Activated T-cell treated with anti-CD3 and anti-CD28 coated beads, Interleukin-2, amount 50 U/mL, for 72 hours (primary cell): ENCODE results near the gene DCDC2C. TPM values are rescaled to one million over a fixed set of nuclear protein-coding genes. Genes with fewer than 3 reads are reported as not detected.

Experiments
- ATAC-seq, 2 donors: fragments of 150-1000 bp; cut with Tn5 transposase; replicated peaks in 1 of 2; 2 replicates each; pipeline ENCODE4 v1.10.0; 2021; ENCODE audit warnings: moderate library complexity in 2 of 2, mild to moderate bottlenecking in 1 of 2
- DNase-seq, 2 donors: peaks; one replicate each; pipeline ENCODE4 v3.0.0; 2021 to 2022; ENCODE audit warnings: mixed read lengths in 1 of 2
- H3K27ac Mint-ChIP-seq: one replicate; pipeline ENCODE4 v1.8.0; 2022; ENCODE audit warnings: mild to moderate bottlenecking, moderate library complexity, mixed read lengths
- H3K27me3 Mint-ChIP-seq: one replicate; pipeline ENCODE4 v1.8.0; 2022; ENCODE audit warnings: low read depth, mixed read lengths
- H3K36me3 Mint-ChIP-seq, 2 donors: one replicate each; pipeline ENCODE4 v1.8.0; 2022; ENCODE audit warnings: mixed read lengths in 2 of 2, mild to moderate bottlenecking in 1 of 2; ENCODE audit not compliant: insufficient read depth in 2 of 2
- H3K4me1 Mint-ChIP-seq: one replicate; pipeline ENCODE4 v1.8.0; 2022; ENCODE audit warnings: low read depth, mixed read lengths
- H3K4me3 Mint-ChIP-seq, 2 donors: one replicate each; pipeline ENCODE4 v1.8.0; 2022; ENCODE audit warnings: mild to moderate bottlenecking in 2 of 2, mixed read lengths in 2 of 2, moderate library complexity in 2 of 2
- H3K9me3 Mint-ChIP-seq, 2 donors: one replicate each; pipeline ENCODE4 v1.8.0; 2022; ENCODE audit warnings: mixed read lengths in 2 of 2
- total RNA-seq, 2 donors: library from RNA; stranded (reverse); gene quantifications; one replicate each; pipeline ENCODE4 v1.2.3, GENCODE V29; 2022

DCDC2C gene
- total RNA-seq, 2 donors from 2014 or later, result not detected

DNA sequence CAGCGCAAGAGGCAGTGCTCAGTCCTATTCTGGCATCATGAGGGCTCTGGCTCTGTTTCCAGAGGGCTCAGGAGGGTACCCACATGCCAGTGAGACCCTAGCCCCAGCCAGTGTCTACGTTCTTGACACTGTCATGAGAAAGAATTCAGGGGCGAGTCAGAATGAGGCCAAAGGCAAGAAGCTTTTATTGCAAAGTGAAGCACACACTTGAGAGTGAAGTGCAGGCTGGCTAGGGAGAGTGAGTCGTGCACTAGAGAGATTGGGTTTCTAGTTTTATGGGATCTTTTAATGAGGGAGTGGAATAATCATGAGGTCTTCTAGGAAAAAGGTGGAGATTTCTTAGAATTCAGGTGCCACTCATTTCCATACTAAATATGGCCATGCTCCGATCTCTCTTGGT lies 164.1 kb downstream of the DCDC2C start:
- ATAC-seq (no peak), DNase-seq (no peak)
- Mint-ChIP-seq H3K36me3 (no peaks in the 10 kb centered on the region), H3K27me3 (no peaks in the 10 kb centered on the region), H3K27ac (no peak overlapping the region), H3K9me3 (no peaks in the 10 kb centered on the region), H3K4me3 (no peak overlapping the region), H3K4me1 (no peaks in the 10 kb centered on the region)

GRCh38 chr2:3868012-3868805 lies 164.8 kb downstream of the DCDC2C start:
- no peaks in the 10 kb centered on the region for H3K4me1 Mint-ChIP-seq
- no peak overlapping the region for H3K4me3 Mint-ChIP-seq
- DNase-seq (no peak), ATAC-seq (no peak)
- H3K36me3 Mint-ChIP-seq, result no peaks in the 10 kb centered on the region
- no peaks in the 10 kb centered on the region for H3K27me3 Mint-ChIP-seq
- no peak overlapping the region for H3K27ac Mint-ChIP-seq
- H3K9me3 Mint-ChIP-seq, result no peaks in the 10 kb centered on the region

GRCh38 chr2:3870222-3870621 lies 166.8 kb downstream of the DCDC2C start:
- Mint-ChIP-seq H3K27me3 (no peaks in the 10 kb centered on the region), H3K4me1 (no peaks in the 10 kb centered on the region), H3K36me3 (no peaks in the 10 kb centered on the region), H3K4me3 (no peak overlapping the region), H3K9me3 (peaks cover 0 to 2% of the 10 kb centered on the region in 2 donors), H3K27ac (no peak overlapping the region)
- ATAC-seq, result no peak
- no peak for DNase-seq

- Mint-ChIP-seq H3K9me3 (peaks cover 0 to 2% of the 10 kb centered on the region in 2 donors), H3K27ac (no peak overlapping the region), H3K4me1 (no peaks in the 10 kb centered on the region), H3K36me3 (no peaks in the 10 kb centered on the region), H3K27me3 (no peaks in the 10 kb centered on the region), H3K4me3 (no peak overlapping the region)
- DNase-seq (no peak), ATAC-seq (no peak)
Measured at GRCh38 chr2:3871002-3871401, 167.6 kb downstream of the DCDC2C start.

- no peak for DNase-seq
- Mint-ChIP-seq H3K9me3 (peaks cover 0 to 2% of the 10 kb centered on the region in 2 donors), H3K27me3 (no peaks in the 10 kb centered on the region), H3K4me1 (no peaks in the 10 kb centered on the region), H3K27ac (no peak overlapping the region), H3K4me3 (no peak overlapping the region), H3K36me3 (no peaks in the 10 kb centered on the region)
- no peak for ATAC-seq
Measured at GRCh38 chr2:3872451-3872850, 169.1 kb downstream of the DCDC2C start.

DNA sequence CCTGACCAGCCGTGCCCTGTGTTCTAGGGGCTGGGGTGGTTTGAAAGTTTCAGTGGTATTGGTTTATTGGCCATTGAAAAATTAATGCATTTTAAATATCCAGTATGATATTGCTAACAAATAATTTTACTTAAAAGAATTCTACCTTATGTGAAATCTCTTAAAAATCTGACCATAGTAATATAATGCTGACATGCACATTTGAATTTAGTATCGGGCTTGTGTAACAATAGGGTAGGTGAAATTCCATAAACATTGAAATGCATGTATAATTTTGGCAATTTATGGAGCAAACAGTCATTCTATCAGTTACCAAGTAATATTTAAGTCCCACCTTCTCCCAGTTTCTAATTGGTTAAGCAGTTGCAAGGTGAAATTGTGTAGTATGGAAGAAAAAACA lies 170.5 kb downstream of the DCDC2C start:
- Mint-ChIP-seq H3K4me1 (no peaks in the 10 kb centered on the region), H3K36me3 (no peaks in the 10 kb centered on the region), H3K27me3 (no peaks in the 10 kb centered on the region), H3K4me3 (no peak overlapping the region), H3K9me3 (peaks cover 0 to 2% of the 10 kb centered on the region in 2 donors), H3K27ac (no peak overlapping the region)
- ATAC-seq, result no peak
- DNase-seq, result no peak

- no peaks in the 10 kb centered on the region for H3K27me3 Mint-ChIP-seq
- no peak overlapping the region for H3K4me3 Mint-ChIP-seq
- DNase-seq (no peak), ATAC-seq (no peak)
- H3K27ac Mint-ChIP-seq, result no peak overlapping the region
- no peaks in the 10 kb centered on the region for H3K36me3 Mint-ChIP-seq
- H3K4me1 Mint-ChIP-seq, result no peaks in the 10 kb centered on the region
- H3K9me3 Mint-ChIP-seq, result peaks cover 1 to 2% of the 10 kb centered on the region in 2 donors
Measured at GRCh38 chr2:3876221-3876620, 172.8 kb downstream of the DCDC2C start.

- H3K4me1 Mint-ChIP-seq, result no peaks in the 10 kb centered on the region
- ATAC-seq (no peak), DNase-seq (no peak)
- no peak overlapping the region for H3K27ac Mint-ChIP-seq
- H3K27me3 Mint-ChIP-seq, result no peaks in the 10 kb centered on the region
- no peak overlapping the region for H3K4me3 Mint-ChIP-seq
- H3K36me3 Mint-ChIP-seq, result no peaks in the 10 kb centered on the region
- peaks cover 1 to 2% of the 10 kb centered on the region in 2 donors for H3K9me3 Mint-ChIP-seq
Measured at GRCh38 chr2:3876685-3877084, 173.3 kb downstream of the DCDC2C start.

- Mint-ChIP-seq H3K9me3 (peaks cover 3% of the 10 kb centered on the region in 2 donors), H3K36me3 (no peaks in the 10 kb centered on the region), H3K4me1 (no peaks in the 10 kb centered on the region), H3K27ac (no peak overlapping the region), H3K4me3 (no peak overlapping the region), H3K27me3 (no peaks in the 10 kb centered on the region)
- ATAC-seq, result no peak
- DNase-seq, result no peak
Measured at GRCh38 chr2:3885629-3886628, 182.6 kb downstream of the DCDC2C start.

DNA sequence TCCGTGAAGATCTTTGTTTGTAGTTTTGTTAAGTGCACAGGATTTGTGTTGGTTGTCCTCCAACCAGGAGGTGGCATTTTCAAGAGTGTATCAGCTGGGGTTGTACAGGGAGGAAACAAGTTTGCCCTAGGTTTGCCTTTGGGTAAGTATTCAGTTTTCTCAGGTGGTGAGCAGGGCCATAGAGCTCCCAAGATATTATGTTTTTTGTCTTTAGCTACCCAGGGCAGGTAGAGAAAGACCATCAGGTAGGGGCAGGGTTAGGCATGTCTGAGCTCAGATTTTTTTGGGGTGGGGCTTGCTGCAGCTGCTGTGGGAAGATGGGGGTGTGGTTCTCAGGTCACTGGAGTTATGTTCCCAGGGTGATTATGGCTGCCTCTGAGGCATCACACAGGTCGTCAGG lies 191.6 kb downstream of the DCDC2C start:
- H3K36me3 Mint-ChIP-seq, result no peaks in the 10 kb centered on the region
- no peak for ATAC-seq

More for the DNA sequence above, 191.6 kb downstream of the DCDC2C start:
- H3K9me3 Mint-ChIP-seq, result peaks cover 6 to 12% of the 10 kb centered on the region in 2 donors
- no peaks in the 10 kb centered on the region for H3K4me1 Mint-ChIP-seq
- no peak overlapping the region for H3K4me3 Mint-ChIP-seq
- no peak for DNase-seq
- peaks cover 8% of the 10 kb centered on the region for H3K27me3 Mint-ChIP-seq
- no peak overlapping the region for H3K27ac Mint-ChIP-seq

Other genes with a start within 250 kb of the DCDC2C start
- gene ADI1, start 184.0 kb upstream of the DCDC2C start, total RNA-seq, result 10 to 100 TPM; 24.1 to 26.4 TPM
- gene RNASEH1, start 145.2 kb upstream of the DCDC2C start, total RNA-seq, result 10 to 100 TPM; 23.4 to 24.1 TPM
- gene RPS7, start 128.3 kb upstream of the DCDC2C start, total RNA-seq, result 1,000 to 10,000 TPM; 1,606 to 1,760 TPM
- under 1 TPM; 0.21 to 0.41 TPM for gene COLEC11, start 108.5 kb upstream of the DCDC2C start, total RNA-seq
- not detected for gene ALLC, start 45.4 kb upstream of the DCDC2C start, total RNA-seq